Activated T-cell treated with anti-CD3 and anti-CD28 coated beads for 48 hours (primary cell): ENCODE measurements around the gene OR5AK2.
"Not testable (repeated sequence)": the region's sequence is repeated elsewhere in the genome, so short reads cannot be mapped to it uniquely, and the experiment has no call there.

Experiments
- DNase-seq: peaks from one replicate; pipeline ENCODE4 v3.0.0-alpha.2; 2020; ENCODE audit warnings: low read depth

The OR5AK2 gene, protein sequence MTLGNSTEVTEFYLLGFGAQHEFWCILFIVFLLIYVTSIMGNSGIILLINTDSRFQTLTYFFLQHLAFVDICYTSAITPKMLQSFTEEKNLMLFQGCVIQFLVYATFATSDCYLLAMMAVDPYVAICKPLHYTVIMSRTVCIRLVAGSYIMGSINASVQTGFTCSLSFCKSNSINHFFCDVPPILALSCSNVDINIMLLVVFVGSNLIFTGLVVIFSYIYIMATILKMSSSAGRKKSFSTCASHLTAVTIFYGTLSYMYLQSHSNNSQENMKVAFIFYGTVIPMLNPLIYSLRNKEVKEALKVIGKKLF

DNA sequence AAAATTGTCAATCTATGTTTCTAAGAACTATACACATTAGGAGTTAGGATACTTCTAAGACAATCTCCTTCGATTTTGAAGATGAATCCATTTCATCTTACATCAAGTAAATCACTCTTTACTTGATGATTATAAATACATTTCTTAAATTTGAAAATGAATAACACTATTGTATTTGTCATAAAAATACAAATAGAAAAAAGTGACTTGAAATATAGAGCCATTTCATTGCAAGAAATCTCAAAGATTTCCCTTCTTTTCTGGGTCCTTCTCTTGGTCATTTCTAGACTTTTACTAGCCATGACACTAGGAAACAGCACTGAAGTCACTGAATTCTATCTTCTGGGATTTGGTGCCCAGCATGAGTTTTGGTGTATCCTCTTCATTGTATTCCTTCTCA, at the start of gene OR5AK2:
Gene OR5AK2 (plus strand): TSS at position 301 of the 400 bp plus-strand sequence. CDS start 0 bp downstream, at position 301.
- no peak for DNase-seq

DNA sequence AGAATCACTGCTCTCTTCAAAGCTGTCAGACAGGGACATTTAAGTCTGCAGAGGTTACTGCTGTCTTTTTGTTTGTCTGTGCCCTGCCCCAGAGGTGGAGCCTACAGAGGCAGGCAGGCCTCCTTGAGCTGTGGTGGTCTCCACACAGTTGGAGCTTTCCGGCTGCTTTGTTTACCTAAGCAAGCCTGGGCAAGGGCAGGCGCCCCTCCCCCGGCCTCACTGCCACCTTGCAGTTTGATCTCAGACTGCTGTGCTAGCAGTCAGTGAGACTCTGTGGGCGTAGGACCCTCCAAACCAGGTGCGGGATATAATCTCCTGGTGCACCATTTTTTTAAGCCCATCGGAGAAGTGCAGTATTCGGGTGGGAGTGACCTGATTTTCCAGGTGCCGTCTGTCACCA, 43.2 kb upstream of the OR5AK2 start:
- not testable (repeated sequence) for DNase-seq

DNA sequence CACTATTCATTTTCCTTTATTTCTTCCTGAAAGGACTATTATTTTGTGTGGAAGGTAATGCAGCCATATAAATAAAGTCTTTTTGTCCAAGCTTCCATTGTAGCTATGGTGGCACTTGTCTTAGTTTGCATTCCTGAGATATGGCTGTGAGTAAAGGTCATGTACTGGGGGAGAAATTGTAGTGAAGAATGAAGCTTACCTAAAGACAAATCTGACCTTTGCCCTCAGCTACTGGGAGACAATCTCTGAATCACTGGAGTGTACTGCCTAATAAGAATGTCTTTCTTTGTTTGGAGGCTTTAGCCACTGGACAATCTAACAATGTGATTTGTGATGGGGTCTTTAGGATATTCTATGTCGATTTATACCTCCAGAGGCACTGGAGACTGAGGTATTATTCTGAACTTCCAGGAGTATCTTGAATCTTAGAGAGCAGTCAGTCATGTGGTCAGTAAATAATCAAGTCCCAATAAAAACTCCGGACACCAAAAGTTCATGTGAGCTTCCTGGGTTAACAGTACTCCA, 39.7 kb upstream of the OR5AK2 start:
- no peak for DNase-seq

DNA sequence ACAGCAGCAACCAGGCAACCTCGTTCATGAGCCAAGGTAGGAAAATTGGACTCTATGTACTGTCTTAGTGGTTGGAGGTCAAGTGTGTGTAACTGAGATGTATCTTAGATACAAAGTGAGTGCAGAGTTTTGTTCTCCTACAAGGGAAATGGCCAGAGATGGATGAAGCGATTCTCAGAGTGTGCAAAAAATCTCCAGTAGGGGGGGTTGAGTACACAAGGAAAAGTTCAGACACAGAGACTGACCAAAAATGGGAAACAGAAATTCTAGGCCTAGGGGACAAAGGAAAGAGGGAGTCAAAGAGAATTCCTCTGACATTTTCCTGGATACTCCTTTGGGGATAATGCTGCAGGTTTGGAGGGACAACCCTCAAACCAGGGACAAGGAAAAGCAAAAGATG, 38.2 kb upstream of the OR5AK2 start:
- no peak for DNase-seq

DNA sequence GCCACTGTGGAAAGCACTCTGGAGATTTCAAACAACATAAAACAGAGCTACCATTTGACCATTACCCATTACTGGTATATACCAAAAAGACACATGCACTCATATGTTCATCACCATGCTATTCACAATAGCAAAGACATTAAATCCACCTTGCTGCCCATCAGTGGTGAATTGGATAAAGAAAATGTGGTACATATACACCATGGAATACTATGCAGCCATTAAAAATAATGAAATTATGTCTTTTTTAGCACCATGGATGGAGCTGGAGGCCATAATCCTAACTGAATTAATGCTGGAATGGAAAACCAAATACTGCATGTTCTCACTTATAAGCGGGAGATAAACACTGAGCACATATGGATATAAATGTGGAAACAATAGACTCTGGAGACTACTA, 34.8 kb upstream of the OR5AK2 start:
- not testable (repeated sequence) for DNase-seq

DNA sequence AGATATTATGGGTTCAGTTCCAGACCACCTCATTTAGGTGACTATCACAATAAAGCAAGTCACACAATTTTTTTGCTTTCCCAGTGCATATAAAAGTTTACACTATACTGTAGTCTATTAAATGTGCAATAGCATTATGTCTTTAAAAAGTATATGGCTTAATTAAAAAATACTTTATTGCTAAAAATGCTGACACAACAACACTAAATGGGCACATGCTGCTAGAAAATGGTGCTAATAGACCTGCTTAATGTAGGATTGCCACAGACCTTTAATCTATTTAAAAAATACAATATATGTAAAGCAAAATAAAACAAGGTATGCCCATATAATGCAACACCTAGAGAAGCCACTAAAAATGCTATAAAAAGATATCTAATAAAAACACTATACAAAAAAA, 27.1 kb upstream of the OR5AK2 start:
- DNase-seq, result no peak

DNA sequence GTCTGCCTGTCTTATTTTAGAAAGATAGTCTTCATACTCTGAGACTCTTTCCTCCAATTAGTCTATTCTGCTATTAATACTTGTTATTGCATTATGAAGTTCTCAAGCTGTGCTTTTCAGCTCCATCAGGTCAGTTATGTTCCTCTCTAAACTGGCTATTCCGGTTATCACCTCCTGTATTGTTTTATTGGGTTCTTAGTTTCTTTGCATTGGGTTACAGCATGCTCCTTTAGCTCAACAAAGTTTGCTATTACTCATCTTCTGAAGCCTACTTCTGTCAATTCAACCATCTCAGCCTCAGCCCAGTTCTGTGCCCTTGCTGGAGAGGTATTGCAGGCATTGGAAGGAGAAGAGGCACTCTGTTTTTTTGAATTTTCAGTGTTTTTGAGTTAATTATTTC, 21.0 kb upstream of the OR5AK2 start:
- no peak for DNase-seq

DNA sequence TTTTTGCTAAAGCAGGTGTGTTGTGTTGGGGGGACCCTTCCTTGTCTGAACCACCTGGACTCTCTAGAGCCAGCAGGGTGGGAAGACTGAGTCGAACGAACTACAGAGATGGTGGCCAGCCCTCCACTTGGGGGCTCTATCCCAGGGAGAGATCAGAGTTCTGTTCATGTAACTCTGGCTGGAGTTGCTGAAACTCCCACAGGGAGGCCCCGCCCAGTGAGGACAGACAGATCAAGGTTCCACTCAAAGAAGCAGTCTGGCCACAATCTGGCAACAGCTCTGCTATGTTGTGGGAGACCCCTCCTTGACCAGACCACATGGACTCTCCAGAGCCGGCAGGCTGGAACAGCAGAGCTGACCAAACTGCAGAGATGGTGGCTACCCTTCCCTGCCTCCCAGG, 20.2 kb upstream of the OR5AK2 start:
- DNase-seq, result no peak

DNA sequence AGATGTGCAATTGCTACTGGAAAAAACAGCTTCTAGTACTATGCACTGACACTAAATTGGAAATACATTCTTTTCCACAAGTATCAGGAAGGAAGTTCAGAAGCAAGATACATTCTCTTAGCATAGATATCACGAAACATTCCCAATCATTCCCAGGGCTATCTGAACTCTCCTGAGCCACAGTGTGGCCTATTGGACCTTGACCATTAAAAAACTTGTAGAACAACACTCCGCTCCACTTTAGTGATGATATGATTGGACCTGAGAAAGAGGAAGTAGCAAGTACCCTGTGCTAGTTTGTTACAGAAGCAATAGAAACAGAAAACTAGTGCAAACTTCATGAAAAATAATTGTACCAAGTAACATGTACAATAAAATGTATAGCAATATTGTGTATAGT, 11.4 kb upstream of the OR5AK2 start:
- DNase-seq, result no peak

DNA sequence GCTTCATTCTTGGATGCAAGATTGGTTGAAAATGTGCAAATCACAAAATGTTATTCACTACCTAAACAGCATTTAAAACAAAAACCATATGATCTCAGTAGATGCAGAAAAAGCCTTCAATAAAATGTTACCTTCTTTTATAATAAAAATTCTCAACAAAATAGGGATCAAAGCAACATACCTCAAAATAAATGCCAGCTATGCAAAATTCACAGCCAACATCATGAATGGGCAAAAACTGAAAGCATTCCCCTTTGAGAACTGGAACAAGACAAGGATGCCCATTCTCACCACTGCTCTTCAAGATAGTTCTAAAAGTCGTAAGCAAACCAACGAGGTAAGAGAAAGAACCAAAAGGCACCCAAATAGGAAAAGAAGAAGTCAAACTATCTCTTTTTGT, 2.0 kb downstream of the OR5AK2 start:
- DNase-seq, result no peak

DNA sequence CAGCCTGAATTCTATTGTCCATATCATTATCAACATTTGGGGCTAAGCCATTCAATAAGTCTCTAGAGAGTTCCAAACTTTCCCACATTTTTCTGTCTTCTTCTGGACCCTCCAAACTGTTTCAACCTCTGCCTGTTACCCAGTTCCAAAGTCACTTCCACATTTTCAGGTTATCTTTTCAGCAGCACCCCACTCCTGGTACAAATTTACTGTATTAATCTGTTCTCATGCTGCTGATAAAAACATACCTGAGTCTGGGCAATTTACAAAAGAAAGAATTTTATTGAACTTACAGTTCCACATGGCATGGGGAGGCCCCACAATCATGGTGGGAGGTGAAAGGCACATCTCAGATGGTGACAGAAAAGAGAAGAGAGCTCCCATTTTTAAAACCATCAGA, 5.8 kb downstream of the OR5AK2 start:
- no peak for DNase-seq

DNA sequence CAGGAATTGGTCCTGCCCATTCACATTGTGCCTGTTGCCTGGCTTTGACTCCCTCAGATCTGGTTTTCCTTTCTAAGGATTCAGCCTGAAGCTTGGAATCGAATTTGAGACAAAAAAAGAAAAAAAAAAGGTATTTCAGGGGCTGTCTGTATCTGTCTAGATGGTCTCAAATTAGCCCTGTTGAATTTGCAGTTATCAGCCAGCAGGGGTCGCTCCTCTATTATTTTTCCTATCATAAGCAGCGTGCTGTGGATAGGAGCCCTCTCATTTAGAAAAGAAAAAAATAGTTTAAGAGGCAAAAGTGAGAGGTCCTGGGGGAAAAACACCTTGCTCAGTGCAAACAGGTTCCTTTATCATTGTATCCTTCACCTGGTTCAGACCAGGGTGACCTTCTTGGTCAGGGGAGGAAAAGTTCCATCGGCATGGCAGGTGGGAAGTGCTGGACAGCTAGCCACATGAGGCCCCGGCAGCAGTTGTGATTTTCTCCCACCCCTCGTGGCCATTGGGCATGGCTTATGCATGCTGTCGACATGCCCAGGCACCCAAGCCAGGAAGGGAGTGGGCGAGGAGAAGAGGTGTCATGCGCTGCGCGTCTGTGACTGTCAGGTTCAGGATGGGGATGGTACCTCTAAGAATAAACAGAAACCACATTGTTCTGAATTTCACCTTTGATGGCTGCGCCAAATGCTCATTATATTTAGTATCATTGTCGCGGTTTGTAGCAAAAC, 13.1 kb downstream of the OR5AK2 start:
- no peak for DNase-seq

DNA sequence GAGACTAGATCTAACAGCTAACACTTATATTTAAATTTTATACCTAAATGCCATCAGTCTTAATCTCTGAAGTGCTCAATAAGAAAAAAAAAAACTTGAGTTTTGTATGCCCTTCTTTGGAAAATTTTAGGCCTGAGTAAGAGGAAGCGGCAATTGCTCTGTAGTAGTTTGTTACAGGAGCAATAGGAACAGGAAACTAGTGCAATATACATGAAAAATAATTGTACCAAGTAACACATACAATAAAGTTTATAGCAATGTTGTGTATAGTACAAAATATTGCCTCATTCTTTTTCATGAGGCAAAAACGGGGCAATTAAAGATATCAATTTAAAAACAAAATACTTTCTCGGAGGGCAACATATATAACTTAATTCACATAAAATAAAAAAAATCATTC, 19.7 kb downstream of the OR5AK2 start:
- no peak for DNase-seq

DNA sequence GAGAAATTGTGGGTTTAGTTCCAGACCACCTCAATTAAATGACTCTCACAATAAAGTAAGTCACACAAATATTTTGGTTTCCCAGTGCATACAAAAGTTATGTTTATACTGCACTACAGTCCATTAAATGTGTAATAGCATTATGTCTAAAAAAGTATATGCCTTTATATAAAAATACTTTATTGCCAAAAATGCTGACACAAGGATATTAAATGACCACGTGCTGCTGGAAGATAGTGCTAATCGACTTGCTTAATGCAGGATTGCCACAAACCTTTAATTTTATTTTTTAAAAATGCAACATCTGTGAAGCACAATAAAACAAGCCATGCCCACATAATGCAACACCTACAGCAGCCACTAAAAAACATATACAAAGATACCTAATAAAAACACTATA, 27.0 kb downstream of the OR5AK2 start:
- no peak for DNase-seq

DNA sequence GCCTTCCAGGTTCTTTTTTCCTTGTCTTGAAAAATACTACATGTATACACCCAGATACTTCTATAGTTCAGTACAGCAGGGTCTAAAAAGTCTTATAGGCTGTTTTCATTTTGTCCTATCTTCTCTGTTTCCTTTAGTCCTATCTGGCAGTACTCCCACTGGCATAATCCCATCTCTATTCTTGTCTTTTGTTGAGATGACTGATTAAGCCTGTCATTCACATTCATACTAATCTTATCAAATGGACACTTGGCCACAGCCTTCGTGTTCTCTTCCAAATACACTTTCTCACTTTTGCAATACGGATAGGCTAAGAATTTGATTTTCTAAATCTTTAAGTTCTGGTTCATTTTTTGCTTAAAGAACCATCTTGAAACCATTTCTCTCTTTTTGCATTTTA, 42.8 kb downstream of the OR5AK2 start:
- DNase-seq, result no peak
